Prostate gland (tissue), 2 donors: ENCODE results near the gene MSRB3. TPM values are rescaled to one million over a fixed set of nuclear protein-coding genes. Genes with fewer than 3 reads are reported as not detected.

ENCODE experiments used
- DNase-seq: peaks from one replicate; pipeline ENCODE4 v3.0.0-alpha.2; 2019; ENCODE audit warnings: low spot score
- H3K27ac ChIP-seq, 2 donors: fragments of 200-600 bp; sonication (generic); 2 replicates each; pipeline ENCODE4 v1.5.1; 2017 to 2019
- H3K27me3 ChIP-seq: fragments of 200-600 bp; sonication (generic); replicated peaks from 2 replicates; pipeline ENCODE4 v1.5.1; 2019; ENCODE audit not compliant: insufficient read depth
- H3K36me3 ChIP-seq, 2 donors: fragments of 200-600 bp; sonication (generic); 1 replicate in 1 of 2; 2 replicates in 1 of 2; pipeline versions ENCODE4 v1.5.1 to v1.8.1; 2017 to 2019
- H3K4me1 ChIP-seq: fragments of 200-600 bp; sonication (generic); replicated peaks from 2 replicates; pipeline ENCODE4 v1.5.1; 2019
- H3K4me3 ChIP-seq, 2 donors: fragments of 200-600 bp; sonication (generic); 2 replicates each; pipeline ENCODE4 v1.5.1; 2017 to 2019
- H3K9me3 ChIP-seq: fragments of 200-600 bp; sonication (generic); 2 replicates; pipeline ENCODE4 v1.5.1; 2017
- POLR2A ChIP-seq: fragments of 450-650 bp; IDR thresholded peaks from one replicate; pipeline ENCODE4 v1.6.1; 2016; ENCODE audit warnings: antibody characterized with exemption, mild to moderate bottlenecking
- POLR2AphosphoS5 ChIP-seq: sonication (generic); formaldehyde crosslinking; IDR thresholded peaks from one replicate; pipeline ENCODE4 v1.6.1; 2017; ENCODE audit warnings: antibody characterized with exemption
- WGBS: methylation state at CpG from one replicate; pipeline ENCODE4 v1.1.5; 2018; 5-methylcytosine and 5-hydroxymethylcytosine counted together
- intact Hi-C: fragments of 100-400 bp; cut with DNase I; formaldehyde crosslinking; loops from one replicate; pipeline ENCODE4 v1.14.2; 2022
- total RNA-seq, 2 donors: library from RNA; depleted of rRNA; stranded (reverse); fragments of >200 nt; gene quantifications; one replicate each; pipeline ENCODE4 v1.1.0, GENCODE V29; 2016
- TF ChIP-seq, protein P1 (sequence below), 4 experiments: fragments of 200-600 bp in 2 of 4; fragments of 450-650 bp in 2 of 4; sonication (generic) in 2 of 4; IDR thresholded peaks; 1 replicate in 3 of 4; 2 replicates in 1 of 4; pipeline ENCODE4 v1.5.1; 2016 to 2019; ENCODE audit warnings: antibody characterized with exemption in 4 of 4, mild to moderate bottlenecking in 2 of 4, moderate library complexity in 2 of 4

The MSRB3 gene
- total RNA-seq, 2 donors from 2014 or later: 32.2 to 42.9 TPM

DNA sequence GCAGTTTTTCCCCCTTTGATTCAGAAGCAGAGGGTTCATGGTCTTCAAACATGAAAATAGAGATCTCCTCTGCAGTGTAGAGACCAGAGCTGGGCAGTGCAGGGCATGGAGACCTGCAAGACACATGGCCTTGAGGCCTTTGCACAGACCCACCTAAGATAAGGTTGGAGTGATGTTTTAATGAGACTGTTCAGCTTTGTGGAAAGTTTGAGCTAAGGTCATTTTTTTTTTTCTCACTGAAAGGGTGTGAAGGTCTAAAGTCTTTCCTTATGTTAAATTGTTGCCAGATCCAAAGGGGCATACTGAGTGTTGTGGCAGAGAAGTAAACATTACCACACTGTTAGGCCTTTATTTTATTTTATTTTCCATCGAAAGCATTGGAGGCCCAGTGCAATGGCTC lies 185.1 kb downstream of the MSRB3 start:
- H3K4me3 ChIP-seq: no peak overlapping the region
- intact Hi-C loops: no loop called here
- H3K36me3 ChIP-seq: no peaks in the 10 kb centered on the region
- H3K27me3 ChIP-seq: no peaks in the 10 kb centered on the region
- 94% methylated on average over 1 of the region's 1 CpG for WGBS
- no peaks in the 10 kb centered on the region for H3K4me1 ChIP-seq
- no peak for DNase-seq
- H3K9me3 ChIP-seq: no peaks in the 10 kb centered on the region
- no peak for TF ChIP-seq POLR2AphosphoS5
- TF ChIP-seq, protein P1, sequence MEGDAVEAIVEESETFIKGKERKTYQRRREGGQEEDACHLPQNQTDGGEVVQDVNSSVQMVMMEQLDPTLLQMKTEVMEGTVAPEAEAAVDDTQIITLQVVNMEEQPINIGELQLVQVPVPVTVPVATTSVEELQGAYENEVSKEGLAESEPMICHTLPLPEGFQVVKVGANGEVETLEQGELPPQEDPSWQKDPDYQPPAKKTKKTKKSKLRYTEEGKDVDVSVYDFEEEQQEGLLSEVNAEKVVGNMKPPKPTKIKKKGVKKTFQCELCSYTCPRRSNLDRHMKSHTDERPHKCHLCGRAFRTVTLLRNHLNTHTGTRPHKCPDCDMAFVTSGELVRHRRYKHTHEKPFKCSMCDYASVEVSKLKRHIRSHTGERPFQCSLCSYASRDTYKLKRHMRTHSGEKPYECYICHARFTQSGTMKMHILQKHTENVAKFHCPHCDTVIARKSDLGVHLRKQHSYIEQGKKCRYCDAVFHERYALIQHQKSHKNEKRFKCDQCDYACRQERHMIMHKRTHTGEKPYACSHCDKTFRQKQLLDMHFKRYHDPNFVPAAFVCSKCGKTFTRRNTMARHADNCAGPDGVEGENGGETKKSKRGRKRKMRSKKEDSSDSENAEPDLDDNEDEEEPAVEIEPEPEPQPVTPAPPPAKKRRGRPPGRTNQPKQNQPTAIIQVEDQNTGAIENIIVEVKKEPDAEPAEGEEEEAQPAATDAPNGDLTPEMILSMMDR (IDR thresholded peaks at IDR 0.05): no peak
- TF ChIP-seq POLR2A: no peak
- no peak overlapping the region for H3K27ac ChIP-seq

- no peak overlapping the region for H3K27ac ChIP-seq
- no peaks in the 10 kb centered on the region for H3K4me1 ChIP-seq
- TF ChIP-seq POLR2A (no peak), POLR2AphosphoS5 (no peak)
- TF ChIP-seq, protein P1 (IDR thresholded peaks at IDR 0.05): no peak
- H3K36me3 ChIP-seq: no peaks in the 10 kb centered on the region
- intact Hi-C loops: no loop called here
- H3K27me3 ChIP-seq: no peaks in the 10 kb centered on the region
- DNase-seq: no peak
- 38% methylated on average over 3 of the region's 3 CpGs for WGBS
- H3K4me3 ChIP-seq: no peak overlapping the region
- no peaks in the 10 kb centered on the region for H3K9me3 ChIP-seq
Observed at GRCh38 chr12:65464930-65465329, 186.4 kb downstream of the MSRB3 start.

- no peak for DNase-seq
- Histone ChIP-seq H3K4me1 (no peaks in the 10 kb centered on the region), H3K4me3 (no peak overlapping the region), H3K27ac (no peak overlapping the region), H3K9me3 (no peaks in the 10 kb centered on the region), H3K36me3 (no peaks in the 10 kb centered on the region), H3K27me3 (no peaks in the 10 kb centered on the region)
- intact Hi-C loops: no loop called here
- TF ChIP-seq POLR2A (no peak), POLR2AphosphoS5 (no peak)
- TF ChIP-seq, protein P1 (IDR thresholded peaks at IDR 0.05): no peak
- 81% methylated on average over 9 of the region's 9 CpGs for WGBS
Observed at GRCh38 chr12:65465766-65466547, 187.5 kb downstream of the MSRB3 start.

GRCh38 chr12:65466911-65467310 lies 188.4 kb downstream of the MSRB3 start:
- no peak for DNase-seq
- H3K4me3 ChIP-seq: no peak overlapping the region
- TF ChIP-seq POLR2A: no peak
- TF ChIP-seq, protein P1 (IDR thresholded peaks at IDR 0.05): no peak
- no peak for TF ChIP-seq POLR2AphosphoS5
- 80% methylated on average over 1 of the region's 1 CpG for WGBS
- no peak overlapping the region for H3K27ac ChIP-seq
- intact Hi-C loops: no loop called here
- H3K27me3 ChIP-seq: no peaks in the 10 kb centered on the region
- H3K36me3 ChIP-seq: no peaks in the 10 kb centered on the region
- no peaks in the 10 kb centered on the region for H3K4me1 ChIP-seq
- H3K9me3 ChIP-seq: no peaks in the 10 kb centered on the region

DNA sequence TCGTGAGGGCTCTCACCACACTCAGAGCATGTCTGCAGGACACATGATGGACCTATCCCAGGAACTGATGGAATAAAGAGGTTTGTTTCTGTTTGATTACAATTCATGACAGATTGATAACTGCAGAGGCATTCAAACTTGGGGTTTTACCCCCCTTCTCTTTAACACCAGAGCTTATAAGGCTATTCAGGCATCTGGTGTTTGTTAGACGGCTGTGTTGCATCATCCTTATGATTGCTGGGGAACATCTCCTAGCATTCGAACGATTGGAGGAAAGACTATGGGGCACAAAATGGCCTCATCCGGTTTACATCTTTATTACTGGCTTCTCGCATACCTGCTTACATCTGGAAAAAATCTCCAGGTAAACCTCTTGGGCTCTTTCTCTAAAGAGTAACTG lies 191.8 kb downstream of the MSRB3 start:
- TF ChIP-seq POLR2A: no peak
- no peak for DNase-seq

More for the DNA sequence above, 191.8 kb downstream of the MSRB3 start:
- Histone ChIP-seq H3K27ac (no peak overlapping the region), H3K27me3 (no peaks in the 10 kb centered on the region), H3K4me1 (no peaks in the 10 kb centered on the region), H3K9me3 (no peaks in the 10 kb centered on the region), H3K36me3 (no peaks in the 10 kb centered on the region), H3K4me3 (no peak overlapping the region)
- intact Hi-C loops: no loop called here
- 73% methylated on average over 6 of the region's 6 CpGs for WGBS
